ENCODE results near the gene EPM2A.

The EPM2A gene

GRCh38 chr6:145632971-145633370 is 102.3 kb downstream of the EPM2A start:
- Histone ChIP-seq H3K4me3 (ENCODE audit: low read length) (no peak overlapping the region), H3K9me2 (replicated peaks; ENCODE audit: control insufficient read depth, low read length) (no peaks in the 10 kb centered on the region), H3K9me3 (ENCODE audit: control insufficient read depth, insufficient read depth, low read length) (no peaks in the 10 kb centered on the region), H3K4me2 (ENCODE audit: low read length) (no peak overlapping the region), H3K4me1 (ENCODE audit: control insufficient read depth, low read length) (peaks cover 6% of the 10 kb centered on the region), H3K79me2 (ENCODE audit: control insufficient read depth, low read length) (no peaks in the 10 kb centered on the region), H4K20me1 (ENCODE audit: control insufficient read depth, insufficient read depth, low read depth, low read length) (0 out of 2 replicates have a peak, but pooled peaks cover 2% of the 10 kb centered on the region), H3K36me3 (ENCODE audit: control insufficient read depth, low read length) (peaks cover 20% of the 10 kb centered on the region), H3K27ac (ENCODE audit: low read depth, low read length) (no peak overlapping the region), H3K27me3 (ENCODE audit: control insufficient read depth, low read length) (no peaks in the 10 kb centered on the region), H3F3A (ENCODE audit: control insufficient read depth, insufficient read depth) (no peaks in the 10 kb centered on the region)
- TF ChIP-seq EZH2phosphoT487 (IDR thresholded peaks at IDR 0.05; ENCODE audit: borderline replicate concordance, low read length), result no peak
- TF ChIP-seq, protein P1, sequence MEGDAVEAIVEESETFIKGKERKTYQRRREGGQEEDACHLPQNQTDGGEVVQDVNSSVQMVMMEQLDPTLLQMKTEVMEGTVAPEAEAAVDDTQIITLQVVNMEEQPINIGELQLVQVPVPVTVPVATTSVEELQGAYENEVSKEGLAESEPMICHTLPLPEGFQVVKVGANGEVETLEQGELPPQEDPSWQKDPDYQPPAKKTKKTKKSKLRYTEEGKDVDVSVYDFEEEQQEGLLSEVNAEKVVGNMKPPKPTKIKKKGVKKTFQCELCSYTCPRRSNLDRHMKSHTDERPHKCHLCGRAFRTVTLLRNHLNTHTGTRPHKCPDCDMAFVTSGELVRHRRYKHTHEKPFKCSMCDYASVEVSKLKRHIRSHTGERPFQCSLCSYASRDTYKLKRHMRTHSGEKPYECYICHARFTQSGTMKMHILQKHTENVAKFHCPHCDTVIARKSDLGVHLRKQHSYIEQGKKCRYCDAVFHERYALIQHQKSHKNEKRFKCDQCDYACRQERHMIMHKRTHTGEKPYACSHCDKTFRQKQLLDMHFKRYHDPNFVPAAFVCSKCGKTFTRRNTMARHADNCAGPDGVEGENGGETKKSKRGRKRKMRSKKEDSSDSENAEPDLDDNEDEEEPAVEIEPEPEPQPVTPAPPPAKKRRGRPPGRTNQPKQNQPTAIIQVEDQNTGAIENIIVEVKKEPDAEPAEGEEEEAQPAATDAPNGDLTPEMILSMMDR (IDR thresholded peaks at IDR 0.05; ENCODE audit: low read depth, low read length, poor library complexity, severe bottlenecking), result no peak

DNA sequence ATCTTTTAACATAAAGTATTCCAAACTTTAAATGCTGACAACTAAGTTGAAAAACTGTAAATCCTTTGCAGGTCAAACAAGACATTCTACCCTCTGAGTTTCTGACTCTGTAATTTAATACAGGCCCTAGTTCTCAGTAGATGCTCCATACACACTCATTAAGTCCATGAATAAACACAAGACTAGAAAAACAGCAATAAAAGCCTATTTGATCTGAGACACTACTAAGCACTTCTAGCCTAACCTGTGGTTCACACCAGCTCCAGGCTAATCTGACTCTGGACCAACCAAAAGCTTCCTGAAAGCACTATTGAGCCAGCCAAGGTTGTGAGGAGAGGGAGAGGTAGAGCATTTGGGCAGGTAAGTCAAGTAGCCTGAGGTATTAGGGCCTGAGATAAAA is 103.9 kb downstream of the EPM2A start:
- Histone ChIP-seq H3K4me1 (ENCODE audit: control insufficient read depth, low read length) (peaks cover 6% of the 10 kb centered on the region), H3K4me3 (ENCODE audit: low read length) (no peak overlapping the region), H3K27ac (ENCODE audit: low read depth, low read length) (no peak overlapping the region), H3F3A (ENCODE audit: control insufficient read depth, insufficient read depth) (no peaks in the 10 kb centered on the region), H3K4me2 (ENCODE audit: low read length) (no peak overlapping the region), H3K9me3 (ENCODE audit: control insufficient read depth, insufficient read depth, low read length) (no peaks in the 10 kb centered on the region), H3K36me3 (ENCODE audit: control insufficient read depth, low read length) (peaks cover 31% of the 10 kb centered on the region), H3K27me3 (ENCODE audit: control insufficient read depth, low read length) (no peaks in the 10 kb centered on the region), H4K20me1 (ENCODE audit: control insufficient read depth, insufficient read depth, low read depth, low read length) (0 out of 2 replicates have a peak, but pooled peaks cover 2% of the 10 kb centered on the region), H3K9me2 (replicated peaks; ENCODE audit: control insufficient read depth, low read length) (no peaks in the 10 kb centered on the region), H3K79me2 (ENCODE audit: control insufficient read depth, low read length) (no peaks in the 10 kb centered on the region)
- no peak for TF ChIP-seq EZH2phosphoT487 (IDR thresholded peaks at IDR 0.05; ENCODE audit: borderline replicate concordance, low read length)
- TF ChIP-seq, protein P1 (IDR thresholded peaks at IDR 0.05; ENCODE audit: low read depth, low read length, poor library complexity, severe bottlenecking), result no peak

- peaks cover 33% of the 10 kb centered on the region for H3K36me3 ChIP-seq (ENCODE audit: control insufficient read depth, low read length)
- no peaks in the 10 kb centered on the region for H3K9me2 ChIP-seq (replicated peaks; ENCODE audit: control insufficient read depth, low read length)
- no peaks in the 10 kb centered on the region for H3K79me2 ChIP-seq (ENCODE audit: control insufficient read depth, low read length)
- no peak for TF ChIP-seq EZH2phosphoT487 (IDR thresholded peaks at IDR 0.05; ENCODE audit: borderline replicate concordance, low read length)
- TF ChIP-seq, protein P1 (IDR thresholded peaks at IDR 0.05; ENCODE audit: low read depth, low read length, poor library complexity, severe bottlenecking), result no peak
- H3F3A ChIP-seq (ENCODE audit: control insufficient read depth, insufficient read depth), result no peaks in the 10 kb centered on the region
- H3K9me3 ChIP-seq (ENCODE audit: control insufficient read depth, insufficient read depth, low read length), result no peaks in the 10 kb centered on the region
- 0 out of 2 replicates have a peak, but pooled peaks cover 2% of the 10 kb centered on the region for H4K20me1 ChIP-seq (ENCODE audit: control insufficient read depth, insufficient read depth, low read depth, low read length)
- no peak overlapping the region for H3K4me2 ChIP-seq (ENCODE audit: low read length)
- peaks cover 4% of the 10 kb centered on the region for H3K4me1 ChIP-seq (ENCODE audit: control insufficient read depth, low read length)
- H3K4me3 ChIP-seq (ENCODE audit: low read length), result no peak overlapping the region
- no peaks in the 10 kb centered on the region for H3K27me3 ChIP-seq (ENCODE audit: control insufficient read depth, low read length)
- H3K27ac ChIP-seq (ENCODE audit: low read depth, low read length), result no peak overlapping the region
Measured at GRCh38 chr6:145630598-145630997, 104.7 kb downstream of the EPM2A start.

All from DOHH2 (cell line).